SU-DHL-6 (cell line): Measurements from ENCODE around the gene CORO6.

Experiments used
- H2AFZ ChIP-seq: fragments of 200-600 bp; sonication (generic); 2 replicates; pipeline ENCODE4 v1.6.1; 2014; ENCODE audit warnings: low read depth, mild to moderate bottlenecking, moderate library complexity, mixed read lengths, antibody characterized with exemption, low read length; ENCODE audit not compliant: severe bottlenecking
- H3F3A ChIP-seq: fragments of 200-600 bp; shearing (Covaris generic); 2 replicates; pipeline ENCODE4 v1.6.0; 2016; ENCODE audit warnings: antibody characterized with exemption, mild to moderate bottlenecking; ENCODE audit not compliant: insufficient read depth
- H3K27ac ChIP-seq: fragments of 200-600 bp; sonication (generic); 2 replicates; pipeline ENCODE4 v1.5.1; 2016; ENCODE audit warnings: low read depth, mild to moderate bottlenecking, low read length, moderate library complexity, mixed read lengths
- H3K27me3 ChIP-seq: fragments of 200-600 bp; sonication (generic), shearing (Covaris generic); 2 replicates; pipeline ENCODE4 v1.6.0; 2014; ENCODE audit warnings: mild to moderate bottlenecking, low read length
- H3K36me3 ChIP-seq: fragments of 200-600 bp; sonication (generic); 2 replicates; pipeline ENCODE4 v1.6.1; 2014; ENCODE audit warnings: mild to moderate bottlenecking, low read length, mixed read lengths
- H3K4me2 ChIP-seq: fragments of 300-600, 200-600 bp; shearing (Covaris generic), sonication (generic); 2 replicates; pipeline ENCODE4 v1.6.0; 2014; ENCODE audit warnings: low read length, low read depth, mild to moderate bottlenecking; ENCODE audit not compliant: poor library complexity, severe bottlenecking
- H3K4me3 ChIP-seq: fragments of 200-600 bp; sonication (generic); 2 replicates; pipeline ENCODE4 v1.5.1; 2014; ENCODE audit warnings: antibody characterized with exemption, low read length, mild to moderate bottlenecking, mixed read lengths; ENCODE audit not compliant: insufficient read depth, poor library complexity, severe bottlenecking
- H3K79me2 ChIP-seq: fragments of 200-600 bp; sonication (generic); 2 replicates; pipeline ENCODE4 v1.6.1; 2014; ENCODE audit warnings: mild to moderate bottlenecking, low read length, moderate library complexity; ENCODE audit not compliant: insufficient read depth
- H3K9ac ChIP-seq: fragments of 200-600 bp; sonication (generic); 2 replicates; pipeline ENCODE4 v1.7.0; 2014; ENCODE audit warnings: mild to moderate bottlenecking, low read length
- H3K9me2 ChIP-seq: fragments of 200-600 bp; sonication (generic); replicated peaks from 2 replicates; pipeline ENCODE4 v1.6.1; 2014; ENCODE audit warnings: low read length; ENCODE audit not compliant: insufficient read depth
- H3K9me3 ChIP-seq: fragments of 200-600 bp; sonication (generic); 2 replicates; pipeline ENCODE4 v1.6.1; 2014; ENCODE audit warnings: low read length, mixed read lengths; ENCODE audit not compliant: insufficient read depth
- H4K20me1 ChIP-seq: fragments of 200-600 bp; sonication (generic); 2 replicates; pipeline ENCODE4 v1.6.1; 2014; ENCODE audit warnings: low read depth, mild to moderate bottlenecking, antibody characterized with exemption, low read length, moderate library complexity, mixed read lengths
- CTCF ChIP-seq: fragments of 200-600 bp; sonication (generic); IDR thresholded peaks from one replicate; pipeline ENCODE4 v1.5.1; 2017; ENCODE audit warnings: antibody characterized with exemption, mild to moderate bottlenecking, low read length, moderate library complexity; ENCODE audit not compliant: insufficient read depth, poor library complexity, severe bottlenecking
- EZH2phosphoT487 ChIP-seq: fragments of 200-600 bp; sonication (generic), shearing (Covaris generic); conservative IDR thresholded peaks from 2 replicates; pipeline ENCODE4 v1.6.1; 2018; ENCODE audit warnings: mild to moderate bottlenecking, antibody characterized with exemption, low read length, moderate library complexity, mixed read lengths

Gene CORO6

GRCh38 chr17:29603109-29603674 is 19.5 kb downstream of the CORO6 start:
- Histone ChIP-seq H3K27ac (no peak overlapping the region), H3K27me3 (no peaks in the 10 kb centered on the region), H3F3A (no peaks in the 10 kb centered on the region), H4K20me1 (no peaks in the 10 kb centered on the region), H3K9me2 (no peaks in the 10 kb centered on the region), H3K4me3 (no peak overlapping the region), H3K4me2 (no peak overlapping the region), H3K79me2 (0 out of 2 replicates have a peak, but pooled peaks cover 3% of the 10 kb centered on the region), H3K9me3 (no peaks in the 10 kb centered on the region), H3K9ac (no peak overlapping the region), H2AFZ (no peak overlapping the region), H3K36me3 (no peaks in the 10 kb centered on the region)
- TF ChIP-seq CTCF, result no peak
- no peak for TF ChIP-seq EZH2phosphoT487

GRCh38 chr17:29597361-29598172 is 25.1 kb downstream of the CORO6 start:
- TF ChIP-seq EZH2phosphoT487, result no peak
- TF ChIP-seq CTCF, result no peak
- Histone ChIP-seq H3K4me3 (no peak overlapping the region), H3K79me2 (no peaks in the 10 kb centered on the region), H3K4me2 (no peak overlapping the region), H3K27me3 (no peaks in the 10 kb centered on the region), H3K27ac (no peak overlapping the region), H3F3A (peaks cover 2% of the 10 kb centered on the region), H3K9me2 (no peaks in the 10 kb centered on the region), H2AFZ (no peak overlapping the region), H3K9me3 (no peaks in the 10 kb centered on the region), H3K9ac (no peak overlapping the region), H4K20me1 (no peaks in the 10 kb centered on the region; the same call in 1 of the 2 replicates), H3K36me3 (no peaks in the 10 kb centered on the region)

- Histone ChIP-seq H3F3A (peaks cover 10% of the 10 kb centered on the region), H3K27me3 (no peaks in the 10 kb centered on the region), H2AFZ (no peak overlapping the region), H3K4me3 (no peak overlapping the region), H3K36me3 (no peaks in the 10 kb centered on the region), H3K9me3 (no peaks in the 10 kb centered on the region), H3K4me2 (no peak overlapping the region), H3K27ac (no peak overlapping the region), H3K9ac (no peak overlapping the region), H3K9me2 (no peaks in the 10 kb centered on the region), H3K79me2 (no peaks in the 10 kb centered on the region), H4K20me1 (no peaks in the 10 kb centered on the region; the same call in 1 of the 2 replicates)
- TF ChIP-seq EZH2phosphoT487, result no peak
These were observed 25.9 kb downstream of the CORO6 start for GRCh38 chr17:29596811-29597210.
